Tibial nerve (tissue), 4 donors: Measurements from ENCODE around the gene IKZF5. TPM values are rescaled to one million over a fixed set of nuclear protein-coding genes. Genes with fewer than 3 reads are reported as not detected.

Experiments used
- DNase-seq, 2 donors: peaks; one replicate each; pipeline ENCODE4 v3.0.0-alpha.2; 2019; ENCODE audit warnings: low spot score in 2 of 2
- H3K27ac ChIP-seq, 4 donors: fragments of 200-600 bp; sonication (generic) in 3 of 4; one replicate each; pipeline ENCODE4 v1.5.1; 2017 to 2019; ENCODE audit warnings: mild to moderate bottlenecking in 1 of 4
- H3K27me3 ChIP-seq, 2 donors: fragments of 200-600 bp; sonication (generic) in 1 of 2; one replicate each; pipeline versions ENCODE4 v1.5.1 to v1.6.0; 2017 to 2019
- H3K36me3 ChIP-seq, 3 donors: fragments of 200-600 bp; sonication (generic); one replicate each; pipeline ENCODE4 v1.5.1; 2018 to 2019
- H3K4me1 ChIP-seq, 4 donors: fragments of 200-600 bp; sonication (generic) in 3 of 4; one replicate each; pipeline ENCODE4 v1.5.1; 2017 to 2019
- H3K4me3 ChIP-seq, 4 donors: fragments of 200-600 bp; sonication (generic) in 3 of 4; one replicate each; pipeline ENCODE4 v1.5.1; 2017 to 2019; ENCODE audit warnings: mild to moderate bottlenecking in 1 of 4, moderate library complexity in 1 of 4
- H3K9me3 ChIP-seq, 4 donors: fragments of 200-600 bp; sonication (generic) in 3 of 4; one replicate each; pipeline ENCODE4 v1.5.1; 2017 to 2019
- CTCF ChIP-seq, 5 experiments: fragments of 200-600 bp in 3 of 5; fragments of 450-650 bp in 2 of 5; sonication (generic) in 3 of 5; IDR thresholded peaks; one replicate each; pipeline ENCODE4 v1.5.1; 2016 to 2019; ENCODE audit warnings: antibody characterized with exemption in 5 of 5, mild to moderate bottlenecking in 3 of 5, moderate library complexity in 2 of 5
- EP300 ChIP-seq, 2 donors: sonication (generic); formaldehyde crosslinking; IDR thresholded peaks; one replicate each; pipeline ENCODE4 v1.6.1; 2017; ENCODE audit warnings: antibody characterized with exemption in 2 of 2, mild to moderate bottlenecking in 1 of 2
- POLR2A ChIP-seq, 2 donors: fragments of 450-650 bp; IDR thresholded peaks; one replicate each; pipeline ENCODE4 v1.6.1; 2017; ENCODE audit warnings: antibody characterized with exemption in 2 of 2, mild to moderate bottlenecking in 2 of 2, moderate library complexity in 2 of 2
- WGBS, 2 donors: methylation state at CpG; one replicate each; pipeline ENCODE4 v1.1.5; 2018; 5-methylcytosine and 5-hydroxymethylcytosine counted together
- total RNA-seq, 4 donors: library from RNA; depleted of rRNA; stranded (reverse); fragments of >200 nt; gene quantifications; one replicate each; pipeline ENCODE4 v1.1.0, GENCODE V29; 2016

The IKZF5 gene
- total RNA-seq, 4 donors from 2014 or later, result 7.2 to 16.4 (median 13.8) TPM

- Histone ChIP-seq H3K36me3 (peaks cover 0 to 46% (median 0%) of the 10 kb centered on the region in 3 donors), H3K4me3 (no peak overlapping the region), H3K27ac (no peak overlapping the region), H3K27me3 (no peaks in the 10 kb centered on the region), H3K9me3 (no peaks in the 10 kb centered on the region), H3K4me1 (peaks cover 0 to 4% (median 0%) of the 10 kb centered on the region in 4 donors)
- TF ChIP-seq POLR2A (IDR thresholded peaks at IDR 0.05) (no peak), CTCF (IDR thresholded peaks at IDR 0.05) (no peak), EP300 (IDR thresholded peaks at IDR 0.05) (no peak)
- WGBS, 2 donors, result 70 to 75% methylated on average over 8 of the region's 8 CpGs
- no peak for DNase-seq
Observed at GRCh38 chr10:123035467-123036086, 27.0 kb upstream of the IKZF5 start.

- H3K36me3 ChIP-seq, result peaks cover 0 to 43% (median 0%) of the 10 kb centered on the region in 3 donors
- no peak overlapping the region for H3K4me3 ChIP-seq
- DNase-seq, result no peak
- no peak overlapping the region for H3K27ac ChIP-seq
- H3K9me3 ChIP-seq, result no peaks in the 10 kb centered on the region
- peaks cover 0 to 4% (median 0%) of the 10 kb centered on the region in 4 donors for H3K4me1 ChIP-seq
- H3K27me3 ChIP-seq, result no peaks in the 10 kb centered on the region
- TF ChIP-seq POLR2A (IDR thresholded peaks at IDR 0.05), result no peak
- no peak for TF ChIP-seq EP300 (IDR thresholded peaks at IDR 0.05)
- TF ChIP-seq CTCF (IDR thresholded peaks at IDR 0.05), result no peak
Observed at GRCh38 chr10:123034332-123034731, 25.7 kb upstream of the IKZF5 start.

GRCh38 chr10:123031124-123031523 is 22.5 kb upstream of the IKZF5 start:
- Histone ChIP-seq H3K36me3 (peaks cover 0 to 18% (median 0%) of the 10 kb centered on the region in 3 donors), H3K4me3 (no peak overlapping the region), H3K4me1 (peaks cover 0 to 4% (median 0%) of the 10 kb centered on the region in 4 donors), H3K27me3 (no peaks in the 10 kb centered on the region), H3K9me3 (no peaks in the 10 kb centered on the region), H3K27ac (peak overlapping the region in 2 of 4 donors; percentile 7 to 38)
- no peak for DNase-seq
- WGBS, 2 donors, result 30 to 35% methylated on average over 1 of the region's 1 CpG
- TF ChIP-seq CTCF (IDR thresholded peaks at IDR 0.05) (no peak), EP300 (IDR thresholded peaks at IDR 0.05) (no peak), POLR2A (IDR thresholded peaks at IDR 0.05) (no peak)

GRCh38 chr10:123027861-123028260 is 19.3 kb upstream of the IKZF5 start:
- TF ChIP-seq CTCF (IDR thresholded peaks at IDR 0.05) (no peak), POLR2A (IDR thresholded peaks at IDR 0.05) (no peak), EP300 (IDR thresholded peaks at IDR 0.05) (no peak)
- Histone ChIP-seq H3K4me3 (no peak overlapping the region), H3K4me1 (peaks cover 0 to 4% (median 0%) of the 10 kb centered on the region in 4 donors), H3K27me3 (no peaks in the 10 kb centered on the region), H3K27ac (no peak overlapping the region), H3K9me3 (no peaks in the 10 kb centered on the region), H3K36me3 (no peaks in the 10 kb centered on the region)
- DNase-seq, result no peak

GRCh38 chr10:123026302-123026701 is 17.7 kb upstream of the IKZF5 start:
- no peak for DNase-seq
- H3K36me3 ChIP-seq, result no peaks in the 10 kb centered on the region
- H3K27me3 ChIP-seq, result no peaks in the 10 kb centered on the region
- no peak overlapping the region for H3K4me3 ChIP-seq
- H3K4me1 ChIP-seq, result no peaks in the 10 kb centered on the region
- TF ChIP-seq POLR2A (IDR thresholded peaks at IDR 0.05), result no peak
- no peak for TF ChIP-seq CTCF (IDR thresholded peaks at IDR 0.05)
- no peak for TF ChIP-seq EP300 (IDR thresholded peaks at IDR 0.05)
- 31 to 33% methylated on average over 1 of the region's 1 CpG for WGBS, 2 donors
- H3K9me3 ChIP-seq, result no peaks in the 10 kb centered on the region
- no peak overlapping the region for H3K27ac ChIP-seq
